Measurements from ENCODE around the gene MACC1. TPM values are rescaled to one million over a fixed set of nuclear protein-coding genes. Genes with fewer than 3 reads are reported as not detected.

MACC1 gene
- total and polyA plus RNA-seq, 9 of the 15 experiments (the other 6 are each of a cell fraction or from before 2014, with no cell fraction given), result 5.9 to 30.2 (median 10.4) TPM

DNA sequence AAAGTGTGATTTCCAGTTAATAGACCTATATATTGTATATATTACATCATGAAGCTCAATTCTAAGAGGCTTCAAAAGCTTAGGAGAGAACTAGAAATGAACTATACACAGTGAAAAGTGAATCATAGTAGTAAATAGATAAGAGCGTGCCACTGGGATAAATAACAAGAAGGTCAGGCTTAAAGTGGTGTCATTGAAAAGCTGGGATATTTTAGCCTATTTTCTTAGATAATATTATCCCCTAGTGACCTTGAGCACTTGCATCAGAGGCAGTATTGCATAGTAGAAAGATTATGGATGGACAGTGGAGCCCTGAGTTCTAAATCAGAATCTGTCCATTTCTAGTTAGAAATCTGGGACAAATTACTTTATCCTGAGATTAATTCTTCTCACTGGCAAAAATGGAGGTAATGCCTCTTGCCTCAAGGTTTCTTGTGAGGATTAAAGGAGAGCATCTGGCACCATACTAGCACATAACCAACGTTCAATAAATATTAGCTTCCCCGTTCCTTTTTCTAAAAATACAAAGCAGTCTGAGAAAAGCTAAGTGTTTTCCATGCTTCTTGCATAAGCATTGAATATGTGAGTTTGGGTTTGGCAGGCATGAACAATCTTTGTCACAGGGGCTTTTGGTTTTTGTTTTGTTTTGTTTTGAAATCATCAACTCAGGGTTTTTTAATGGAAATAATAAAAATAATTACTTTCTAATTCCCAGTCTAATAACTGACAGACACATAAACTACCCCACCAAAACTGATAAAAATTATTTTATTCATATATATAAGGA, 27.3 kb upstream of the MACC1 start (continued):
- TF ChIP-seq, protein P1, sequence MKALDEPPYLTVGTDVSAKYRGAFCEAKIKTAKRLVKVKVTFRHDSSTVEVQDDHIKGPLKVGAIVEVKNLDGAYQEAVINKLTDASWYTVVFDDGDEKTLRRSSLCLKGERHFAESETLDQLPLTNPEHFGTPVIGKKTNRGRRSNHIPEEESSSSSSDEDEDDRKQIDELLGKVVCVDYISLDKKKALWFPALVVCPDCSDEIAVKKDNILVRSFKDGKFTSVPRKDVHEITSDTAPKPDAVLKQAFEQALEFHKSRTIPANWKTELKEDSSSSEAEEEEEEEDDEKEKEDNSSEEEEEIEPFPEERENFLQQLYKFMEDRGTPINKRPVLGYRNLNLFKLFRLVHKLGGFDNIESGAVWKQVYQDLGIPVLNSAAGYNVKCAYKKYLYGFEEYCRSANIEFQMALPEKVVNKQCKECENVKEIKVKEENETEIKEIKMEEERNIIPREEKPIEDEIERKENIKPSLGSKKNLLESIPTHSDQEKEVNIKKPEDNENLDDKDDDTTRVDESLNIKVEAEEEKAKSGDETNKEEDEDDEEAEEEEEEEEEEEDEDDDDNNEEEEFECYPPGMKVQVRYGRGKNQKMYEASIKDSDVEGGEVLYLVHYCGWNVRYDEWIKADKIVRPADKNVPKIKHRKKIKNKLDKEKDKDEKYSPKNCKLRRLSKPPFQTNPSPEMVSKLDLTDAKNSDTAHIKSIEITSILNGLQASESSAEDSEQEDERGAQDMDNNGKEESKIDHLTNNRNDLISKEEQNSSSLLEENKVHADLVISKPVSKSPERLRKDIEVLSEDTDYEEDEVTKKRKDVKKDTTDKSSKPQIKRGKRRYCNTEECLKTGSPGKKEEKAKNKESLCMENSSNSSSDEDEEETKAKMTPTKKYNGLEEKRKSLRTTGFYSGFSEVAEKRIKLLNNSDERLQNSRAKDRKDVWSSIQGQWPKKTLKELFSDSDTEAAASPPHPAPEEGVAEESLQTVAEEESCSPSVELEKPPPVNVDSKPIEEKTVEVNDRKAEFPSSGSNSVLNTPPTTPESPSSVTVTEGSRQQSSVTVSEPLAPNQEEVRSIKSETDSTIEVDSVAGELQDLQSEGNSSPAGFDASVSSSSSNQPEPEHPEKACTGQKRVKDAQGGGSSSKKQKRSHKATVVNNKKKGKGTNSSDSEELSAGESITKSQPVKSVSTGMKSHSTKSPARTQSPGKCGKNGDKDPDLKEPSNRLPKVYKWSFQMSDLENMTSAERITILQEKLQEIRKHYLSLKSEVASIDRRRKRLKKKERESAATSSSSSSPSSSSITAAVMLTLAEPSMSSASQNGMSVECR (CRISPR knock-in tag; IDR thresholded peaks at IDR 0.05), result no peak
- TF ChIP-seq CCNT2 (IDR thresholded peaks at IDR 0.05; ENCODE audit: borderline replicate concordance, extremely low read depth, insufficient read length, low read depth, low read length) (no peak), RUNX1 (IDR thresholded peaks at IDR 0.05; ENCODE audit: low read depth) (no peak), ZNF586 (CRISPR knock-in tag; conservative IDR thresholded peaks at IDR 0.05) (no peak), CHCHD3 (CRISPR knock-in tag; IDR thresholded peaks at IDR 0.05) (no peak), RFX1 (IDR thresholded peaks at IDR 0.05) (no peak), STAT5B (CRISPR knock-in tag; IDR thresholded peaks at IDR 0.05) (no peak), SMARCA4 (IDR thresholded peaks at IDR 0.05) (no peak), SMAD4 (CRISPR knock-in tag; conservative IDR thresholded peaks at IDR 0.05) (no peak)
